ENCODE results near the gene IGF1.

DNA sequence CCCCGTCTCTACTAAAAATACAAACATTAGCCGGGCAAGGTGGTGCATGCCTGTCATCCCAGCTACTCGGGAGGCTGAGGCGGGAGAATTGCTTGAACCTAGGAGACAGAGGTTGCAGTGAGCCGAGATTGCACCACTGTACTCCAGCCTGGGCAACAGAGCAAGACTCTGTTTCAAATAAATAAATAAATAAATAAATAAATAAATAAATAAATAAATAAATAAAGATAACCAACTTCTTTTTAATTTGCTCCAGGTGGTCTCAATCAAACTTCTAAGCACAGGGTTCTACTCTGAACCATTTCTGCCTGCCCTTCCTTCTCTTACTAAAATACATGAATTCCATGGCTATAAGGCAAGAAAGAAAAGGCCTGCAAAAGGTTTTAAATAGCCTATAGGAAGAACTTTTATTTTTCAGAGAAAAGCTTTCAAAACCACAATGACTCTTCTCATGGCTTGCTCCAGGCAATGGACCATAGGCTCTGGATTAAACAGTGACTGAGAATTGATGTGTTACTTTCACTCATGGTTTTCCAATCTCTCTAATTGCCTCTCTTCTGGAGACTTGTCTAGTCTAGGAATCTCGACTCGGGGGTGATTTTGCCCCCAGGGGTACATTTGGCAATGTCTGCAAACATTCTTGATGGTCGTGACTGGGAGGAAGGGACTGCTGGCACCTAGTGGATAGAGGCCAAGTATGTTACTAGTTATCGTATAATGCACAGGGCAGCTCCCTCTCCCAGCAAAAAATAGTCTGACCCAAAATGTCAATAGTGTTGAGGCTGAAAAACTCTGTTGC is 14.4 kb downstream of the IGF1 start:
- TF ChIP-seq POLR2A (IDR thresholded peaks at IDR 0.05) (no peak), POLR2AphosphoS5 (IDR thresholded peaks at IDR 0.05) (no peak)
- TF ChIP-seq, protein P1, sequence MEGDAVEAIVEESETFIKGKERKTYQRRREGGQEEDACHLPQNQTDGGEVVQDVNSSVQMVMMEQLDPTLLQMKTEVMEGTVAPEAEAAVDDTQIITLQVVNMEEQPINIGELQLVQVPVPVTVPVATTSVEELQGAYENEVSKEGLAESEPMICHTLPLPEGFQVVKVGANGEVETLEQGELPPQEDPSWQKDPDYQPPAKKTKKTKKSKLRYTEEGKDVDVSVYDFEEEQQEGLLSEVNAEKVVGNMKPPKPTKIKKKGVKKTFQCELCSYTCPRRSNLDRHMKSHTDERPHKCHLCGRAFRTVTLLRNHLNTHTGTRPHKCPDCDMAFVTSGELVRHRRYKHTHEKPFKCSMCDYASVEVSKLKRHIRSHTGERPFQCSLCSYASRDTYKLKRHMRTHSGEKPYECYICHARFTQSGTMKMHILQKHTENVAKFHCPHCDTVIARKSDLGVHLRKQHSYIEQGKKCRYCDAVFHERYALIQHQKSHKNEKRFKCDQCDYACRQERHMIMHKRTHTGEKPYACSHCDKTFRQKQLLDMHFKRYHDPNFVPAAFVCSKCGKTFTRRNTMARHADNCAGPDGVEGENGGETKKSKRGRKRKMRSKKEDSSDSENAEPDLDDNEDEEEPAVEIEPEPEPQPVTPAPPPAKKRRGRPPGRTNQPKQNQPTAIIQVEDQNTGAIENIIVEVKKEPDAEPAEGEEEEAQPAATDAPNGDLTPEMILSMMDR (IDR thresholded peaks at IDR 0.05): no peak
